Gastrocnemius medialis (tissue), 4 donors: ENCODE measurements around the gene CYTH4.

Experiments
- POLR2A ChIP-seq, 2 donors: fragments of 450-650 bp; IDR thresholded peaks; one replicate each; pipeline ENCODE4 v1.6.1; 2017; ENCODE audit warnings: antibody characterized with exemption in 2 of 2, mild to moderate bottlenecking in 2 of 2, moderate library complexity in 2 of 2
- TF ChIP-seq, protein P1 (sequence below), 5 experiments: fragments of 450-650 bp in 3 of 5; fragments of 200-600 bp in 2 of 5; sonication (generic) in 2 of 5; IDR thresholded peaks in 4 of 5; conservative IDR thresholded peaks in 1 of 5; 1 replicate in 4 of 5; 2 replicates in 1 of 5; pipeline ENCODE4 v1.5.1; 2016 to 2019; ENCODE audit warnings: antibody characterized with exemption in 5 of 5, mild to moderate bottlenecking in 3 of 5, moderate library complexity in 3 of 5

DNA sequence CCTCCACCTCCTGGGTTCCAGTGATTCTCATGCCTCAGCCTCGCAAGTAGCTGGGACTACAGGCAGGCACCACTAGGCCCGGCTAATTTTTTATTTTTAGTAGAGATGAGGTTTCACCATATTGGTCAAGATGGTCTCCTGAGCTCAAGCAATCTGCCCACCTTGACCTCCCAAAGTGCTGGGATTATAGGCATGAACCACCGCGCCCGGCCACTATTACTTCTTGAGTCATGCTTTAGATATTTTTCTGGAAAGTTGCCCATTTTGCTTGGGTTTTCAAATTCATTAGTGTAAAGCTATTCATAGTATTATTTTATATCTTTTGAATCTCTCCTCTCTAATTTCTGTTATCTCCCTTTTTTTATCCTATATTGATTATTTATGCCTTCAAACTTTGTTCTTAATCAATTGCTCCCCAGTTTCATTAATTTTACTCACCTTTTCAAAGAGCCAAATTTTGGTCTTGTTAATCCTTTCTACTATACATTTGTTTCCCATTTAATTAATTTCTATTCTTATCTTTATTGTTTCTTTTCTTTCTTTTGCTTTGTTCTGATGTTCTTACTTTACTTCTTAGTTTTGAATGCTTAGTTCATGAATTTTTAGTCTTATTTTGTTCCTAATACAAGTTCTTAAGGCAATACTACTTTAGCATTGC, 28.0 kb upstream of the CYTH4 start:
- TF ChIP-seq, protein P1, sequence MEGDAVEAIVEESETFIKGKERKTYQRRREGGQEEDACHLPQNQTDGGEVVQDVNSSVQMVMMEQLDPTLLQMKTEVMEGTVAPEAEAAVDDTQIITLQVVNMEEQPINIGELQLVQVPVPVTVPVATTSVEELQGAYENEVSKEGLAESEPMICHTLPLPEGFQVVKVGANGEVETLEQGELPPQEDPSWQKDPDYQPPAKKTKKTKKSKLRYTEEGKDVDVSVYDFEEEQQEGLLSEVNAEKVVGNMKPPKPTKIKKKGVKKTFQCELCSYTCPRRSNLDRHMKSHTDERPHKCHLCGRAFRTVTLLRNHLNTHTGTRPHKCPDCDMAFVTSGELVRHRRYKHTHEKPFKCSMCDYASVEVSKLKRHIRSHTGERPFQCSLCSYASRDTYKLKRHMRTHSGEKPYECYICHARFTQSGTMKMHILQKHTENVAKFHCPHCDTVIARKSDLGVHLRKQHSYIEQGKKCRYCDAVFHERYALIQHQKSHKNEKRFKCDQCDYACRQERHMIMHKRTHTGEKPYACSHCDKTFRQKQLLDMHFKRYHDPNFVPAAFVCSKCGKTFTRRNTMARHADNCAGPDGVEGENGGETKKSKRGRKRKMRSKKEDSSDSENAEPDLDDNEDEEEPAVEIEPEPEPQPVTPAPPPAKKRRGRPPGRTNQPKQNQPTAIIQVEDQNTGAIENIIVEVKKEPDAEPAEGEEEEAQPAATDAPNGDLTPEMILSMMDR (IDR thresholded peaks at IDR 0.05 in 4 of 5, conservative IDR thresholded peaks at IDR 0.05 in 1 of 5): no peak
- no peak for TF ChIP-seq POLR2A (IDR thresholded peaks at IDR 0.05)
